Liver (tissue), 9 donors: ENCODE data around the gene PSIP1. TPM values are rescaled to one million over a fixed set of nuclear protein-coding genes. Genes with fewer than 3 reads are reported as not detected.

ENCODE experiments used
- DNase-seq: peaks from one replicate; pipeline ENCODE4 v3.0.0-alpha.2; 2017; ENCODE audit warnings: low spot score
- H3K27ac ChIP-seq, 2 donors: one replicate each; pipeline ENCODE4 v1.7.0; 2013; ENCODE audit warnings: inconsistent platforms in 2 of 2, low read length in 2 of 2, control low read depth in 1 of 2, low read depth in 1 of 2, mild to moderate bottlenecking in 1 of 2
- H3K27me3 ChIP-seq, 4 donors: one replicate each; pipeline versions ENCODE4 v1.6.1 to v1.7.0; 2013; ENCODE audit warnings: low read length in 3 of 4, inconsistent platforms in 1 of 4, mild to moderate bottlenecking in 1 of 4, moderate library complexity in 1 of 4; ENCODE audit not compliant: control insufficient read depth in 4 of 4, insufficient read depth in 4 of 4
- H3K36me3 ChIP-seq, 4 donors: one replicate each; pipeline versions ENCODE4 v1.6.1 to v1.7.0; 2013; ENCODE audit warnings: low read length in 3 of 4, mild to moderate bottlenecking in 3 of 4, low read depth in 1 of 4, moderate library complexity in 1 of 4; ENCODE audit not compliant: control insufficient read depth in 4 of 4, insufficient read depth in 3 of 4
- H3K4me1 ChIP-seq, 4 donors: one replicate each; pipeline versions ENCODE4 v1.6.1 to v1.7.0; 2013; ENCODE audit warnings: low read length in 3 of 4, mild to moderate bottlenecking in 3 of 4, moderate library complexity in 1 of 4; ENCODE audit not compliant: control insufficient read depth in 4 of 4, insufficient read depth in 4 of 4
- H3K4me3 ChIP-seq, 3 donors: one replicate each; pipeline versions ENCODE4 v1.6.1 to v1.7.0; 2013; ENCODE audit warnings: low read length in 3 of 3, control low read depth in 1 of 3, low read depth in 1 of 3, mild to moderate bottlenecking in 1 of 3
- H3K9ac ChIP-seq, 2 donors: one replicate each; pipeline ENCODE4 v1.7.0; 2013; ENCODE audit warnings: low read length in 2 of 2, mild to moderate bottlenecking in 2 of 2, moderate library complexity in 2 of 2, control low read depth in 1 of 2, low read depth in 1 of 2
- H3K9me3 ChIP-seq, 4 donors: one replicate each; pipeline versions ENCODE4 v1.6.1 to v1.7.0; 2013; ENCODE audit warnings: low read length in 3 of 4; ENCODE audit not compliant: control insufficient read depth in 4 of 4
- CTCF ChIP-seq: fragments of 150-350 bp; IDR thresholded peaks from 2 replicates; pipeline ENCODE4 v1.5.1; 2017; ENCODE audit warnings: improper control_type of control experiment, low read depth, low read length; ENCODE audit not compliant: missing input control
- FOXA1 ChIP-seq: IDR thresholded peaks from 2 replicates; pipeline ENCODE4 v1.6.1; 2016; ENCODE audit warnings: antibody characterized with exemption
- FOXA2 ChIP-seq: IDR thresholded peaks from 2 replicates; pipeline ENCODE4 v1.6.1; 2016; ENCODE audit warnings: antibody characterized with exemption
- GABPA ChIP-seq, 2 donors: IDR thresholded peaks in 1 of 2; conservative IDR thresholded peaks in 1 of 2; 2 replicates each; pipeline ENCODE4 v1.6.1; 2016; ENCODE audit warnings: antibody characterized with exemption in 2 of 2, mild to moderate bottlenecking in 1 of 2, moderate library complexity in 1 of 2
- HNF4A ChIP-seq, 2 donors: conservative IDR thresholded peaks; 2 replicates each; pipeline ENCODE4 v1.6.1; 2016; ENCODE audit warnings: antibody characterized with exemption in 2 of 2, mild to moderate bottlenecking in 2 of 2
- HNF4G ChIP-seq: IDR thresholded peaks from 2 replicates; pipeline ENCODE4 v1.6.1; 2016; ENCODE audit warnings: antibody characterized with exemption
- JUND ChIP-seq, 2 donors: IDR thresholded peaks; 2 replicates each; pipeline ENCODE4 v1.6.1; 2016; ENCODE audit warnings: antibody characterized with exemption in 2 of 2
- SP1 ChIP-seq: IDR thresholded peaks from 2 replicates; pipeline ENCODE4 v1.6.1; 2018; ENCODE audit warnings: antibody characterized with exemption, mild to moderate bottlenecking
- TAF1 ChIP-seq: conservative IDR thresholded peaks from 2 replicates; pipeline ENCODE4 v1.6.1; 2016; ENCODE audit warnings: antibody characterized with exemption, mild to moderate bottlenecking
- YY1 ChIP-seq: IDR thresholded peaks from 2 replicates; pipeline ENCODE4 v1.6.1; 2016; ENCODE audit warnings: antibody characterized with exemption, mild to moderate bottlenecking
- ZBTB33 ChIP-seq: IDR thresholded peaks from 2 replicates; pipeline ENCODE4 v1.6.1; 2016; ENCODE audit warnings: antibody characterized with exemption
- WGBS: extraction: QIAGEN DNeasy Blood & Tissue Kit; methylation state at CpG from one replicate; pipeline ENCODE4 v1.1.7; 2013; 5-methylcytosine and 5-hydroxymethylcytosine counted together
- polyA plus RNA-seq, 2 donors: library from polyadenylated mRNA; stranded (reverse) in 1 of 2; unstranded in 1 of 2; fragments of 200-250 nt in 1 of 2; fragments of >200 nt in 1 of 2; fragmentation: Nextera tagmentation in 1 of 2; extraction: Ambion mirVana in 1 of 2; gene quantifications; one replicate each; pipeline versions ENCODE4 v1.2.1 to v1.2.3, GENCODE V29; 2013 to 2015
- total RNA-seq, 2 donors: library from RNA; depleted of rRNA; stranded (reverse); fragments of >200 nt; gene quantifications; one replicate each; pipeline ENCODE4 v1.2.3, GENCODE V29; 2014
- TF ChIP-seq, protein P1 (sequence below): IDR thresholded peaks from 2 replicates; pipeline ENCODE4 v1.6.1; 2016; ENCODE audit warnings: antibody characterized with exemption, mild to moderate bottlenecking
- TF ChIP-seq, protein P2 (sequence below): IDR thresholded peaks from 2 replicates; pipeline ENCODE4 v1.6.1; 2016; ENCODE audit warnings: antibody characterized with exemption
- TF ChIP-seq, protein P3 (sequence below): IDR thresholded peaks from 2 replicates; pipeline ENCODE4 v1.6.1; 2016; ENCODE audit warnings: antibody characterized with exemption
- donor health status: healthy.
- donor health status: healthy.
- donor health status: healthy.
- donor health status: healthy.
- donor health status: healthy.

The PSIP1 gene
- total and polyA plus RNA-seq, 4 donors, result 9.2 to 22.7 (median 13.2) TPM

DNA sequence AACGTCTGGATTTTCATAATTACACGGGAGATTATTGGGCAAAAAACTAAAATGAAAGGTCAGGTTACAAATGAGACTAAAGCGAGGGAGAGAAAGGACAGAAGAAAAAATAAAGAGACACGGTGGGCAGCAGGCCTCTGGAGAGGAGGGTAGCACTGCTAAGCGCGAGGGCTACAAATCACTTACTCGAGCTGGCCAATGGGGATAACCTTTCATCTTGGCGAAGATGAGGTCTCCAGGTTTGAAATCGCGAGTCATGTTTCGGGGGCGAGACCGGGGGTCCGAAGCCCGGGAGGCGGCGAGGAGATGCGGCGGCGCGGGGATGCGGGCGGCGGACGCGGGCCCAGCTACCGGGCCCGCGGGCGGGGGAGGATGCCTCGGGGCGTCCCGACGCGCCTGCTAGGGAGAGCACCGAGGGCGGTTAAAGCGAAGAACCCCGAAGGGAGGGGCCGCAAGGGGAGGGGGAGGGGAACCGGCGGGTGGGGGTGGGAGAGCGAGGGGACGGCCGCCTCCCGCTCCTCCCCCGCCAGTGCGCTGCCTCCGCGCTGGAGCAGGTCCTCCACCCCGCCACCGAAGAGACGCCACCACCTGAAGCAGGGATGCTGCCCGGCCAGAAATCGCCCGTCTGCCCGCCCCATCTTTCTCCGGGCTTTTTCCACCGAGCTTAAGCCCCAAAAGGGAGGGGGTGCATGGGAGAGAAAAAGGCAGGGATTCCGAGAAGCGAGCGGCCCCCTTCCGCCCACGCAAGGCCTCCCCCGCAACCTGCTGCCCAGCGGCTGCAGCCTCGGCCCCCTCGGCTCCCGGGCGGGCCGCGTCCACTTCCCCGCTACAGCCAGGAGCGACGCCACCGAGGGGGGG is 610 bp downstream of the PSIP1 start:
- 3% methylated on average over 76 of the region's 76 CpGs for WGBS
- Histone ChIP-seq H3K4me1 (peaks cover 2 to 11% (median 8%) of the 10 kb centered on the region in 4 donors), H3K4me3 (peak overlapping the region; percentile 76 to 100 (median 94)), H3K36me3 (peaks cover 0 to 13% (median 5%) of the 10 kb centered on the region in 4 donors), H3K9me3 (no peaks in the 10 kb centered on the region), H3K27me3 (no peaks in the 10 kb centered on the region), H3K9ac (peak overlapping the region; percentile 8 to 79), H3K27ac (peak overlapping the region; percentile 67 to 80)
- DNase-seq, result peak; percentile 63
- TF ChIP-seq, protein P1, sequence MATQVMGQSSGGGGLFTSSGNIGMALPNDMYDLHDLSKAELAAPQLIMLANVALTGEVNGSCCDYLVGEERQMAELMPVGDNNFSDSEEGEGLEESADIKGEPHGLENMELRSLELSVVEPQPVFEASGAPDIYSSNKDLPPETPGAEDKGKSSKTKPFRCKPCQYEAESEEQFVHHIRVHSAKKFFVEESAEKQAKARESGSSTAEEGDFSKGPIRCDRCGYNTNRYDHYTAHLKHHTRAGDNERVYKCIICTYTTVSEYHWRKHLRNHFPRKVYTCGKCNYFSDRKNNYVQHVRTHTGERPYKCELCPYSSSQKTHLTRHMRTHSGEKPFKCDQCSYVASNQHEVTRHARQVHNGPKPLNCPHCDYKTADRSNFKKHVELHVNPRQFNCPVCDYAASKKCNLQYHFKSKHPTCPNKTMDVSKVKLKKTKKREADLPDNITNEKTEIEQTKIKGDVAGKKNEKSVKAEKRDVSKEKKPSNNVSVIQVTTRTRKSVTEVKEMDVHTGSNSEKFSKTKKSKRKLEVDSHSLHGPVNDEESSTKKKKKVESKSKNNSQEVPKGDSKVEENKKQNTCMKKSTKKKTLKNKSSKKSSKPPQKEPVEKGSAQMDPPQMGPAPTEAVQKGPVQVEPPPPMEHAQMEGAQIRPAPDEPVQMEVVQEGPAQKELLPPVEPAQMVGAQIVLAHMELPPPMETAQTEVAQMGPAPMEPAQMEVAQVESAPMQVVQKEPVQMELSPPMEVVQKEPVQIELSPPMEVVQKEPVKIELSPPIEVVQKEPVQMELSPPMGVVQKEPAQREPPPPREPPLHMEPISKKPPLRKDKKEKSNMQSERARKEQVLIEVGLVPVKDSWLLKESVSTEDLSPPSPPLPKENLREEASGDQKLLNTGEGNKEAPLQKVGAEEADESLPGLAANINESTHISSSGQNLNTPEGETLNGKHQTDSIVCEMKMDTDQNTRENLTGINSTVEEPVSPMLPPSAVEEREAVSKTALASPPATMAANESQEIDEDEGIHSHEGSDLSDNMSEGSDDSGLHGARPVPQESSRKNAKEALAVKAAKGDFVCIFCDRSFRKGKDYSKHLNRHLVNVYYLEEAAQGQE, result no peak
- TF ChIP-seq YY1, result no peak
- TF ChIP-seq, protein P2, sequence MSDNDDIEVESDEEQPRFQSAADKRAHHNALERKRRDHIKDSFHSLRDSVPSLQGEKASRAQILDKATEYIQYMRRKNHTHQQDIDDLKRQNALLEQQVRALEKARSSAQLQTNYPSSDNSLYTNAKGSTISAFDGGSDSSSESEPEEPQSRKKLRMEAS, result no peak
- TF ChIP-seq, protein P3, sequence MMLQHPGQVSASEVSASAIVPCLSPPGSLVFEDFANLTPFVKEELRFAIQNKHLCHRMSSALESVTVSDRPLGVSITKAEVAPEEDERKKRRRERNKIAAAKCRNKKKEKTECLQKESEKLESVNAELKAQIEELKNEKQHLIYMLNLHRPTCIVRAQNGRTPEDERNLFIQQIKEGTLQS, result no peak
- no peak for TF ChIP-seq CTCF
- TF ChIP-seq JUND (IDR thresholded peaks at IDR 0.05), result no peak

DNA sequence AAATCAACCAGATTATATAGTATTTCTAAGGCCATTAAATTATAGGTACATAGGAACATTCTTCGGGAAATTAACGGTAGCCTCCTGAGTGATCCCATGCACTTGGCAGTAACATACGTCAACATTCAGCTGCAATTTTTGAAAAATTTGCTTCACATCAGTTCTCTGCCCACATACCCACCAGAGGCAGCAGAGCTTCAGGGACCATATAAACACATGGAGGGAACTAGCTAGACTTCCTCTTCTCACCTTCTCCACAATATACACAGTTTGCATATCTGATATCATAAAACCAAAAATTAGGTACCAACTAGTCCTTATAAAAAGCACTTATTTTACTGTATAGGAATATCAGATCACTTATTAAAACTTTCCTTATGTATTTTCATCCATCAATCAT is 4.8 kb downstream of the PSIP1 start:
- no peak for DNase-seq
- Histone ChIP-seq H3K4me1 (peaks cover 0 to 7% (median 4%) of the 10 kb centered on the region in 4 donors), H3K9me3 (no peaks in the 10 kb centered on the region), H3K36me3 (peaks cover 5 to 19% (median 6%) of the 10 kb centered on the region in 4 donors), H3K27me3 (no peaks in the 10 kb centered on the region), H3K4me3 (no peak overlapping the region), H3K9ac (no peak overlapping the region), H3K27ac (no peak overlapping the region)
- 95% methylated on average over 3 of the region's 3 CpGs for WGBS
- TF ChIP-seq ZBTB33 (no peak), SP1 (no peak), YY1 (no peak), FOXA1 (no peak), JUND (IDR thresholded peaks at IDR 0.05) (no peak), FOXA2 (no peak), GABPA (IDR thresholded peaks at IDR 0.05 in 1 of 2, conservative IDR thresholded peaks at IDR 0.05 in 1 of 2) (no peak), CTCF (no peak), HNF4G (no peak), HNF4A (conservative IDR thresholded peaks at IDR 0.05) (no peak), TAF1 (no peak)
- TF ChIP-seq, protein P1, result no peak
- TF ChIP-seq, protein P2, result no peak
- TF ChIP-seq, protein P3, result no peak
